Stimulated activated CD4-positive, alpha-beta T cell treated with anti-CD3 and anti-CD28 coated beads, Interleukin-12 subunit alpha, Interleukin-12 subunit beta, amount 100 ng/mL, for 4 hours (primary cell): ENCODE measurements around the gene MRPL17.
"Not testable (repeated sequence)": the region's sequence is repeated elsewhere in the genome, so short reads cannot be mapped to it uniquely, and the experiment has no call there.

Experiments
- DNase-seq: peaks from one replicate; pipeline ENCODE4 v3.0.0-alpha.2; 2020

The MRPL17 gene

DNA sequence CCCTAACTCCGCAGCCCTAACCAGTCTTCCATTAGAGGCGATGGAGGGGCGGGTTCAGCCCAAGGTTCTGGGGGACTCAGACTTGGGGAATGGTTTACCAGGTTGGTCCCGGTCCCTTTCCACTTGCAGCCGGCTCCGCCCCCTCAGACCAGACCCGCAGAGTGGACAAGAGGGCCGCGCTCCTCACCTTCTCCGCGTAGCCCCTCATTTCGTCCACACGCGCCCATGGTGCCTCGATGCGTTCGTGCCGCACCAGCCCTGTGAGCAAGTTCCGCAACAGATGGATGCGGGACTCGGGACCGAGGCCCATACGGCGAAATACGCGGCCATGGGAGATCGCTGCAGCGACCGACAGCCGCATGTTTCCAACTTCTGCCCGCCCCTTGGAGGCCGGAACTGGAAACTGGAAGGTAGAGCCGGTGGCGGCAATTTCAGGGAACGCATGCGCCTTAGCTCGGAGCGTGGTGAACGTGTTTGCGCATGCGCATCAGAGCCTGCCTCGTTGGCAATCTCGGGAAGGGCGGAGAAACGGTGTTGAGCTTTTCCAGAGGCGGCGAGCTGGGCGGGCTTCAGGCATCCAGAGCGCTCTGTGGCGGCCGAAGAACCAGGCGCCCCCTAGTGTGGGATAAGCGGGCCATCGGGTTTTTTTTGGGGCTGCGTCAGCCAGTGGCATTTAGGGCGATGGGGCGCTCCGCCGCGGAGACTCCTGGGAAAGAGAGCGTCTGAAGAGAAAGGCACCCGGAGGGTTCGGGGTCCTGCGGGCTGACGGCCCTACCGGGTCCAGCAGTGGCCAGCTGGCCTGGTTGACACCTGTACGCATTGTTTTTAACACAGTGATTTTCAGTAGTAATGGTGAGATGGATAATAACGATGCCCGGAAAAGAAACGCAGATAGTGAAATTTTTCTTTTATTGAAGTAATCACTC is at the start of gene MRPL17:
Gene MRPL17 (minus strand): TSS at position 405 of the 926 bp plus-strand sequence. CDS start 44 bp downstream, at position 361.
- DNase-seq = peak; percentile 98

DNA sequence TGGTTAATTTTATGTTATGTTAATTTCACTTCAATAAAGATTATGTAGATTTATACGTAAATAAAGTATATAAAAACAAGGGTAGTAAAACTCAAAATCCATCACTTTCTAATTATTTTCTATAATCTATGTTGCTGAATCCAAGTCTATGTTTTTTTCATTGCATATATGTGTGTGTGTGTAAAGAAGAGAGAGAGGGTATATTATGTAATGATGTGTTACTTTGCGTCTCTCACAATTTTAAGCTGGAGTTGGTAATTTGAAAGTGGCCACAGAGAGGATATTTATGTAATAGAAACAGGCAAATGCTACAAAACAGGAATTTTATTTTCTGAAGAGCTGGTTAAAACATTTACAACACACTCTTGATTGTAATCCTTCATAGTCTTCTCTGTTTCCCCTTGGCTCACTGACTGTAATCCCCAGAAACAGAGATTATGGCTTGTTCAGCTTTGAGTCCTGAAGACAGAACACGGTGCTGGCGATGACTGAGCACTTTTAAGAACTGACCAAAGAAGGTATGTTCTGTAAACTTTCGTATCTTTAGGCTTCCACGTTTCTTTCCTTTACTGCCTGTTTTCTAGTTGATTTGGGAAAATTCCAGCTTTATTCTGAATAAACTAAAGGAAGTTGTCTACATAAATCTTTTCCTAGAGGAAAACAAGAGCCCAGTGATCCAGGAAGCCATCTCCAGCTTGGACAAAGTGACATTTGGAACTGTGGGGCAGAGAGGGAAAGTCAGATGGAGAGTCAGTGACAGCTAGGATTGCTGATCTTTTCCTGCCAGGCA is 45.0 kb upstream of the MRPL17 start:
- no peak for DNase-seq

DNA sequence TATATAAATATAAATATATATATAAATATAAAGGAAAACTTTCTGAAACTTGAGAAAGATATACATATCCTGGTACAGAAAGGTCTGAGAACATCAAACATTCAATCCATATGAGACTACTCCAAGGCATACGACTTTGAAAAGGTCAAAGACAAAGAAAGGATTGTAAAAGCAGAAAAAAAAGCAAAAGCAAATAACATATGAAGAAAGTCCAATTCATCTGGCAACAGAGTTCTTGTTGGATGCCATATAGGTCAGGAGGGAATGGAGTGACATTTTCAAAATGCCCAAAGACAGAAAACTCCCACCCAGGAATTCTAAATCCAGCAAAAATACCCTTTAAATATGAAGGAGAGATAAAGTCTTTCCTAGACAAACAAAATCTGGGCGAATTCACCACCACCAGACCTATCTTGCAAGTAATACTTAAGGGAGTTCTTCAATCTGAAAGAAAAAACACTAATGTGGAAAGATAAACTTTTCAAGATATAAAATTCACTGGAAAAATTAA is 42.3 kb upstream of the MRPL17 start:
- no peak for DNase-seq

DNA sequence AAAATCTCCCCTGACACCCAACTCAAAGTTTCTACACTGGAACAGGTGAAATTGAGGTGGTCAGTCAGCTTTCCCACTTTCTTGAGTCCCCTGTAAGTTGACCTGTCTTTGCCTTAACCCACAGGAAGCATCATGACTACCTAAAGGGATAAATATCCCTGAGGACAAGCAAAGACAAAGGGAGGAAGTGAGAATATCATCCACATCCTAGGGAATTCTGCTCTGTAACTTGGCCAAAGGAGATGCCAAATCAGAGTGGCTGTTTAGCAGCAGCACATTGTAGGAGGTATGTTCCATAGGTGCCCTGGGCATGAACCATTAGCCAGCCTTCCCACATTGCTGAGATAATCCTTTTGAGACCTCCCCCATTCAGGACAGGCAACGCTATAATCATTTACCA is 40.9 kb upstream of the MRPL17 start:
- DNase-seq = no peak

DNA sequence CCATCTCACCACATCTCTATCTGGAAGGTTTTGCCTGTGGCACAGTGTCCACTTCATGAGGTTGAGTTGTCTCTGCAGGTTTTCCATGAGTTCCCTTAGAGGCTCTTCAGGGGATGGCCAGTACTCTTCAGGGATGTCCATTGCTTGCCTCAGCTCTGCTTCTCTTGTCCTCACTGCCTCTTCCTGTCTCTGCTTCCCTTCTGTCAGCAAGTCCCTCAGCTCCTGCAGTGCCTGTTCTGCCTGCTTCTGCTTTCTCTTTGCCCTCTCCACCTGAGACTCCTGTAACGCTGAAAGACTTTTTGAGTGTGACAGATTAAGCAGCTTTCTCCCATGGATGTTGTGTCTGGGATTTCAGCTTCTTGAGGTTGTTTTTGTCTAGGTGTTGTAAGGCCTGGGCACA is 38.2 kb upstream of the MRPL17 start:
- DNase-seq = no peak

DNA sequence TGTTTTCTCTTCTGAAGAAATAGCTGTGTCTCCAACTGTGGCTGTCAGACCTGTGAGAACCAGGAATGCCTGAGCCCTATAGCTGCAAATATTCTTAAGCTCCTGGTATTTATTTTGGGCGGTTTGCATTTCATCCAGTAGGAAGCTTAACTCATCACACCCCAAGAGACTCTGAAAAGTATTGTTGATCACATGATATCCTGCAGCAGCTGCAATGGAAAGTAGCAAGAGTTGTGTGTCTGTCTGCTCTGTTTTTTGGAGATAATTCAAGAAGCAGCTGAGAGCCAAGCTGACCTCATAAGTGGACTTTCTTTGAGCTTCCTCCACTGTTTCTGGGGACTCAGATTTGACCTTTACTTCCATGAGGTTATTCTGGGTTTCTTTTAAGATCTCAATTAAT is 36.4 kb upstream of the MRPL17 start:
- DNase-seq = no peak

DNA sequence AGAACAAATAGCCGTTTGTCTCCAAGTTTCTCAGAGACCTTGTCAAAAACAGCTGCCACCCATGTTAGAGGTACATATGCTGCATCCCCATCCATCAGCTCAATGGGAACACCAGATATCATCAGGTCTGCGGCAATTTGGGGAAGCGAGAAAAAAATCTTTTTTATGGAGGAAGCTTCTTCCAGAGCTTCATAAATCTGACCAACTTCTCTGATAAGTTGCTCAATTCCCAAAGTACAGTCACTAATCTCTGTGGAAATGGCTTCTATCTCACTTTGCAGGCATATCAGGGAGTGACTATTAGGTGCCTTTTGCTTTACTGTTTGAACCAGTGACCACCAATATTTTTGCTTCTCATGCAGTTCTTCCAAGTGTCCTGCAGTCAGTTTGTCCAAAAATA is 34.3 kb upstream of the MRPL17 start:
- DNase-seq = no peak

DNA sequence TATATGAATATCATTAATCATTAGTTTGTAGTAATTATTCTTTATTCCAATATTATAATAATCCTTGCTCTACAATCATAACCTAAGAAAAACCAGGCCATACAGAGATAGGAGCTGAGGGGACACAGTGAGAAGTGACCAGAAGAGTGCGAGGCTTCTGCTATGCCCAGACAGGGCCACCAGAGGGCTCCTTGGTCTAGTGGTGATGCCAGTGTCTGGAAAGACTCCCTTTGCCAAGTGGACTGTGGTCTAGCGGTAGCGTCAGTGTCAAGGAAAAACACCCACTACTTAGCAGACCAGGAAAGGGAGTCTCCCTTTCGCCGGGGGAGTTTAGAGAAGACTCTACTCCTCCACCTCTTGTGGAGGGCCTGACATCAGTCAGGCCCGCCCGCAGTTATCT is 28.4 kb upstream of the MRPL17 start:
- DNase-seq = peak; percentile 38

DNA sequence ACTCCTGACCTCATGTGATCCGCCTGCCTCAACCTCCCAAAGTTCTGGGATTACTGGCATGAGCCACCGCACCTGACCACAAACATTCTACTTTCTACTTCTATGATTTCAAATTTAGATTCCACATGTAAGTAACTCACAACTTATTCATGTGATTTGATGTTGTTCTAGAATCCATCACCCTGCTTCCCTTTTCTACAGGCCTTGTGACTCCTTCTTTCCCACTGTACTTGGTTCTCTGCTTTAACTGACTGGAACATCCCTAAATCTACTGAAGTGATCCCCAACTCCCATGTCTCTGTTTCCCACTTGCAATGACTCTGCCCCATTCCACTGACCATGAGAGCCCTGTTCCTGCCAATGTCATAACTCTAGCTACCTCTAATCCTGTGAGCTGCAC is 25.7 kb upstream of the MRPL17 start:
- DNase-seq = no peak

DNA sequence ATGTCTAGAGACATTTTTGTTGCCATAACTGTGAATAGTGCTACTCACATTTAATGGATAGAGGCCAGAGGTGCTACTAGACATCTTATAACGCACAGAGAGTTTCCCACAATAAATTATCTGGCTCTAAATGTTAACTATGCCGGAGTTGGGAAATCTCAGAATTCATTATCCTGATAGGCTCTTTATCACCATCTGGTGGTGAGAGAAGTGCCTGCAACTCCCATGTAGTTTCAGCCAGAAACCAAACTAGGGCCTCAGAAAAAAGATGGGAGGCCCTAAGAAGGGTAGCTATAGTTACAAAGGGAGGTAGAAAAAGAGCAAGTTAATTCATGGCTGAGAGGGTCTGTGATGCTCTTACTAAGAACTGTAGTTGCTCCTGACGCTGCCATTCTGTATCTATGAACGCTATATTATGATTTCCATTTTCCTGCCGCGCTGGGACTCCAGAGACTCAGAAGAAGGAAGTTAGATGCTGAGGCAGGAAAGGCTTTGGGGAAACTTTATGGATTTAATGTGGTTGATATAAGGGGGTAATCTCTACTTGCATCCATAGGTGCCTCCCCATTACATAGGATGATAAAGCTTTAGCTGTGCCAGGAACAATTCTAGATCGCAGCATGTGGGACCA is 22.9 kb upstream of the MRPL17 start:
- DNase-seq = peak; percentile 32

DNA sequence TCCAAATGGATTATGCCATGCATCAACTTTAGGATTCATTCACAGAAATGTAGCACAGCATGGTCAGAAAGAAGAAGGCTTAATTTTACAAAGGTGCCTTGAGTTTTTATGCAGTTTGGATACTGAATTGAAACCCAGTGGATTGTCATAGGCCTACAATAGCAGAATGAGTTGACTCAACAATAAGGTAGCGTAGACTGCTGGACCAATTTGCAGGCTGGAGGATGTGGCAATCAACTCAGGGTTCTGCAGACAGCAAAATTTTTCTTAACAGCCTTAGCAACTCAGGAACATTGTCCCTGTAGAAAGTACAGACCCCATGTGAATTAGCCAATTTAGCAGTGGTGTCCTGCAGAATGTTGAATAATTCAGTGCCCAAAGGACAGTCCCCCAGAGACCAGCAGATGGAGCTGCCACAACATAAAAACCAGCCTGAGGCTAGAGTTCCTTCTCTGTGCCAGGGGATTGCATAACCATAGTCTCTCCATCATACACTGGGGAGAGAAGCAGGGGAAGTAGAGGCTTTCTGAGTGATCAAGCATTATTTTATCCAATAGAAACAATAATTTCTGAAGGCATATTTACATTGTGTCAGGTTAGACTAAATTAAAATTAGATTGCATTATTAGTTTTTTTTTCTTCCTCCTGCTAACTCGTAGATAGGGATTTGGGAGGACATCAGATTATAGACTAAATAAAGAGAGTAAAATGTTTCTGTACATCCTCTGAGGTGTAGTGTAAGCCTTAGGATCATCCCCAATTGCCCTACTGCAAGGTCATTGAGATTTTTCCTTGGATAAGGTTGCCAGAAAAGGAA is 20.3 kb upstream of the MRPL17 start:
- no peak for DNase-seq

DNA sequence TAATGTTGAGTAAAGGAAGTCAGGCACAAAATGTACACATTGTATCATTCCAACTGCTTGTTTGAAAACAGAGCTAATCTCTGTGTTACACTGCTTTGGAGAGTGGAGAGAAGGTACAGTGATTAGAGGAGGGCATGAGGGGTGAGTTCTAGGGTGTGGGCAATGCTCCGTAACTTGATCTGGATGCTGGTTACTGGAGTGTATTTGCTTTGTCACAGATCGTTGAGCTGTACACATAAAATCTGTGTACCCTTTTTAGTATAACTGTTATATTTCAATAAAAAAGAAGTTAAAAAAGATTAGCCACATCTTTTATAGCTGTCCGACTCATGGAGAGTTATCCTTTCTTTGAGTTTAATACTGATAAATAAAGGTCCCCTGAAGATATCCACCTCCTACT is 18.8 kb upstream of the MRPL17 start:
- not testable (repeated sequence) for DNase-seq

DNA sequence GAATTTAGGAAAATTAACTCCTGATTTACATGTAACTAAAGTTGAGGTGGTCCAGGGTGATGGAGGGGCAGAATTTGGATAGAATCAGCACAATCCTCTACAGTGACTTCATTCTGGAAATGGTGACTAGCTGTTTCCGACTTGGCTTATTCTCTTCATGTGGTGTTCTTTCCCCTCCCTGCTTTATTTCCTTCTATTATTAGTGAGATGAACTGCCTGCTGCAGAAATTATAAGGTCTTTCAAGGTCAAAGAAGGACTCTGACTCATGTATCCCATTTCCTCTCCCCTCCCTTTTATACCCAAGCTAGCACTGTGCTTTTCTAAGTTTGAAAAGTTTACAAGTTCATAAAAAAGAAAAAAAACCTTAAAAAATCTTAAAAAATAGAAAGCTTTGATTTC is 12.2 kb upstream of the MRPL17 start:
- no peak for DNase-seq

DNA sequence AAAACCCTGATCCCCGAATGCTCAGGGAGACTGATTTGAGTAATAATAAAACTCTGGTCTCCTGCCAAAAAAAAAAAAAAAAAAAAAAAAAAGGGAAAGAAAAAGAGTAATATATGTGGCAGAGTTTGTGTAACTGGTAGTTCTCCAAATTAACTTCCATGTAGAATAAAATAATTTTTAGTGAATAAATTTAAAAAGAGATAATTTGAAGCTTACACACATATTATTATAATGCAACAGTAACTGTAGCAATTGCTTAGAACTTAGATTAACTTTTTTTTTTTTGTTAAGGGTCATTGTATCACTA is 11.0 kb upstream of the MRPL17 start:
- DNase-seq = no peak

DNA sequence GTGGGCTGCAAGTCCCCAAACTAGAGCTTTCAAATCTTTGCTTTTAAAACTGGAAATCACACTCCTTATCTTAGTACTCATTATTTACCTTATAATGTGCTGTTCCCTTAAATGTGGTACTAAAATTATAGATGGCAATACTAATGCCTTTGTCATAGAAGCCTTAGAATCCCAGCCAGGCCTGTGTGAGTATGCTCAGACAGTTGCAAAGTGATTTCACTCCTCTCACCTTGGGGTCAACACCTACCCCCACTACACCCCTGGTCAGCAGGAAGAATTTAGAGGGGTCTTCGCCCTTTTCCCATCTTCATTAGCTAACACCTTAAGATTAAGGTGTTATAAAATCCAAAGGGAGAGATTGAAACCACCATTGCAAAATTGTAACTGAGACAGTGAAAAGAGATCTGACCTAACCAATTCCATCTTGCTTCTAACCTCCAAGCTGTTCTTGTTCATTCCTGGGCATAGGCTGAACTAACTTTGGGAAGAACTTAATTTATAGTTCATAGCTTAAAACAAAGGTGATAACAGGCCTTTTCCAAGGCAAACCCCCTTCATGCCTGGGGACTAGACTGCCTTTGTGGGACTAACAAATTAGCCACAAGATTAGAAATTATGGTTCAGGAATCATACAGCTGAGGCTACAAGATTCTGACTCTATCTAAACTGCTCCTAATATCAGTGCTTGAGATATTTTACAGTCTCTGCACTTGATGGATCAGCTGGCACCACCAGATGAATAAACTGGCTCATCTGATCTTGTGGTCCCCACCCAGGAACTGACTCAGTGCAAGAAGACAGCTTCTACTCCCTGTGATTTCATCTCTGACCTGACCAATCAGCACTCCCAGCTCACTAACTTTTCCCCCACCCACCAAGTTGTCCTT is 10.4 kb upstream of the MRPL17 start:
- DNase-seq = peak; percentile 28

DNA sequence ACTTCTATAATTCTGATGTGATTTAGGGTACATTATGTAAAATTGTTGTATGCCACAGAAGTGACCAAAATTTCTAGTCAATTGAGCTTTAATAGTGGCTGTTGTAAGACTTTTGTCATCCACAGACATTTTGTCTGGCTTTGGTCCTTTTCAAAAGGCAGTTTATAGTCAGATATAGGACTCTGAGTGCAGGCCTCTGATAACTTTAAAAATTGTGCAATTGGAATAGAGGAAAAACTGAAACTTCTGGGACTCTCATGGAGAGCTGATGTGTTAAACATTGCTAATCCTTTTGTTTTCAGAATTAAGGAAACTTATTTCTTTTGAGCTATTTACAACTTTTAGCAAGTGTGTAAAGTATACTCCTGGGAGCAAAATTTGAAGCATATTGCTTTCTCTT is 9.0 kb upstream of the MRPL17 start:
- no peak for DNase-seq

DNA sequence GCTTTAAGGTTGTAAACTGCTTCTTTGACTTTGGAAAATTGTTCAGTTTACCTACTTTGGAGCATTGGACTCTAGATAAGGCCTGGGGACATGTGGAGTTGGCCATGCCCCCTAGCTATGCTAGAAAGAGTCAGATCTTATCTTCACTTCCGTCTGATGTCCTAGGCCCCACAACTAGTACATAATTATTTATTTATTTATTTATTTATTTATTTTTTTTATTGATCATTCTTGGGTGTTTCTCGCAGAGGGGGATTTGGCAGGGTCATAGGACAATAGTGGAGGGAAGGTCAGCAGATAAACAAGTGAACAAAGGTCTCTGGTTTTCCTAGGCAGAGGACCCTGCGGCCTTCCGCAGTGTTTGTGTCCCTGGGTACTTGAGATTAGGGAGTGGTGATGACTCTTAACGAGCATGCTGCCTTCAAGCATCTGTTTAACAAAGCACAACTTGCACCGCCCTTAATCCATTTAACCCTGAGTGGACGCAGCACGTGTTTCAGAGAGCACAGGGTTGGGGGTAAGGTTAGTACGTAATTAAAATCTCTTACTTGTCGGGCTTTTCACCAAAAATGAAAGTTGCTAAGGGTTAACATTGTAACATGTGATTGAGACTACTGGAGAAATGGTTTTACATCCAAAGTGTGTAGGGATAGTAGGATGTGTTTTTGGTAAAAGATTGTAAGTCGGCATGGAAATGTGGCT is 7.4 kb upstream of the MRPL17 start:
- DNase-seq = not testable (repeated sequence)

DNA sequence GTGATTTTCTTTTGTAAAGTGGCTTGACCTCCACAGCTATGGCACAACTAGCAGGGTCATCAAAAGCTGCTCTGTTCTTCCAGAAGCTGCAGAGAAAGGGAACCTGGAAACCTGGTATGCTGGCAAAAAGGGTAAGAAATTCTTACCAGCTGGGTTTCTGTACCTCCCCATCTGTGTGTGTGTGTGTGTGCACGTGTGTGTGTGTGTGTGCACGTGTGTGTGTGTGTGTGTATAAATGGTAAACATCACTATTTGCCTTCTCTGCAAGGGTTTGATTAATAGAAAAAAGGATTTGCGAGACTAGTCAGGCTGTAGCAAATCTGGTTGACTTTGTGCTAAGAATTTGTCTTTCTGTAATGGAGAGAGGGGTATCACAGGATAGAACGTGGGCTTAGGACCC is 4.7 kb upstream of the MRPL17 start:
- DNase-seq = no peak

DNA sequence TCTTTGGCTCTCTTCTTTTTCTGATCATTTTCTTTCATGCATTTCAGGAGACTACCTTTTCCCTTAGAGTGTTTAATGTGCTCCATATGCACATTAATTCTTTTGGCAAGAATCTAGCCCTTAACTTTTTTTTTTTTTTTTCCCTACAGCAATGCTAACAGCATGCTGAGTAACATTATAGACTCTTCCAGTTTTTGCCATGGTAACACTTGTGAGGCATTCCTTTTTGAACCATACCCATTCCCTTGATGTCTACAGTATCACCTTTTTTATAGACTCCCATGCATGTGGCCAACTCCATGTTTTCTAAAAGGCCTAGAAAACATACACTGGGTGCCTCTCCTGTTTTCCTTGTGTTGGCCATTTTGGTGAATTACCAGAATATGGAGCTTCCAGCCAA is 2.9 kb upstream of the MRPL17 start:
- no peak for DNase-seq

DNA sequence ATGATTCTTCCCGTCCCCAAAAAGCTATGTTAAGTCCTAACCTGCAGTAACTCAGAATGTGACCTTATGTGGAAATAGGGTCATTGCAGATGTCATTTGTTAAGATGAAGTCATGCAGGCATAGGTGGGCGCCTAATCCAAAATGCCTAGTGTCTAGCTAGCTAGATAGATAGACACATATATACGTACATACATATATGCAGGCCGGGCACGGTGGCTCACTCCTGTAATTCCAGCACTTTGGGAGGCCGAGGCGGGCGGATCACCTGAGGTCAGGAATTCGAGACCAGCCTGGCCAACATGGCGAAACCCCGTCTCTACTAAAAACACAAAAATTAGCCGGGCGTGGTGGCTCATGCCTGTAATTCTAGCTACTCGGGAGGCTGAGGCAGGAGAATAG is 928 bp upstream of the MRPL17 start:
- DNase-seq = not testable (repeated sequence)

DNA sequence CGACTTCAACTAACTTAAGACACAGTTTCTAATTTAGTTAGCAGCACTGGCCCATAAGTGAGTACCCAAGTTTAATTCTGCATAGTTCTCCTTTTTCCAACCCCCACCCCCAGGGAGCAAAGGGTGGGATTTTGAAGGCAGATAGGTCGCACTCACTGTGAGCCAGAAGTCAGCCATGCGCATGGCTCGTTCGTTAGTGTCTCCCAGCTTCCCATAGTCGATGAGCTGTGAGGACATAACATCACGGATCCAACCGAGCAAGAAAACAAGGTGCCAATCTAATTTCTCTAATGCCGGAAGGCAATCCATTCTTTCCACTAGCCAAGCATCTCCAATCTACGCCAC is 577 bp downstream of the MRPL17 start:
- no peak for DNase-seq
